Panc1 (cell line): ENCODE measurements around the gene FAM228B. TPM values are rescaled to one million over a fixed set of nuclear protein-coding genes. Genes with fewer than 3 reads are reported as not detected.

Experiments used
- ATAC-seq: fragments of 200-7000 bp; cut with Tn5 transposase; 2 replicates; pipeline ENCODE4 v1.9.1; 2020; ENCODE audit warnings: mild to moderate bottlenecking, moderate library complexity
- BruUV-seq: library from RNA; stranded (reverse); fragments of 400-500 nt; replicated peaks from 2 replicates; lab custom pipeline; 2021; lab: Mats Ljungman, UMichigan
- CTCF ChIA-PET: fragments of 300-600 bp; sonication (Branson Sonifier 250); formaldehyde crosslinking; loops from one replicate; lab custom pipeline; 2022; ENCODE audit warnings: antibody characterized with exemption; lab: Charles Lee
- POLR2A ChIA-PET: fragments of 300-600 bp; sonication (Branson Sonifier 250); formaldehyde crosslinking; loops from one replicate; lab custom pipeline; 2022; ENCODE audit warnings: antibody characterized with exemption; lab: Charles Lee
- DNase-seq: peaks from one replicate; pipeline ENCODE4 v3.0.0-alpha.2; 2010; ENCODE audit warnings: low read depth, low spot score
- H3K27ac ChIP-seq: 2 replicates; pipeline ENCODE4 v1.5.1; 2011; ENCODE audit warnings: mild to moderate bottlenecking, low read length, inconsistent platforms
- H3K27me3 ChIP-seq: fragments of 200-500 bp; sonication (Bioruptor generic); 2 replicates; pipeline ENCODE4 v1.6.0; 2014; ENCODE audit warnings: low read length, inconsistent platforms; ENCODE audit not compliant: control insufficient read depth, insufficient read depth
- H3K36me3 ChIP-seq: fragments of 200-500 bp; sonication (Bioruptor generic); 2 replicates; pipeline ENCODE4 v1.5.1; 2014; ENCODE audit warnings: inconsistent platforms, mild to moderate bottlenecking, low read length, moderate library complexity; ENCODE audit not compliant: control insufficient read depth, insufficient read depth
- H3K4me1 ChIP-seq: 2 replicates; pipeline ENCODE4 v1.5.1; 2011; ENCODE audit warnings: inconsistent platforms, mild to moderate bottlenecking, low read length, moderate library complexity; ENCODE audit not compliant: control insufficient read depth, insufficient read depth
- H3K4me3 ChIP-seq, 2 experiments: 2 replicates each; pipeline ENCODE4 v1.5.1; 2011 to 2012; ENCODE audit warnings: low read depth in 2 of 2, low read length in 2 of 2, mild to moderate bottlenecking in 2 of 2, inconsistent platforms in 1 of 2, moderate library complexity in 1 of 2
- H3K9me3 ChIP-seq: fragments of 200-500 bp; sonication (Bioruptor generic); 2 replicates; pipeline ENCODE4 v1.5.1; 2014; ENCODE audit warnings: low read depth, mild to moderate bottlenecking, inconsistent platforms, low read length, moderate library complexity; ENCODE audit not compliant: control insufficient read depth, insufficient read depth
- POLR2AphosphoS5 ChIP-seq: IDR thresholded peaks from 2 replicates; pipeline ENCODE4 v1.6.1; 2012; ENCODE audit warnings: mild to moderate bottlenecking, low read depth, low read length, moderate library complexity
- REST ChIP-seq, 2 experiments: IDR thresholded peaks; 2 replicates each; pipeline ENCODE4 v1.6.1; 2011 to 2012; ENCODE audit warnings: low read depth in 2 of 2, control low read depth in 1 of 2, low read length in 1 of 2, mild to moderate bottlenecking in 1 of 2, moderate library complexity in 1 of 2; ENCODE audit not compliant: insufficient read depth in 1 of 2
- SIN3A ChIP-seq: IDR thresholded peaks from 2 replicates; pipeline ENCODE4 v1.6.1; 2012; ENCODE audit warnings: low read depth, mild to moderate bottlenecking, low read length, moderate library complexity, borderline replicate concordance; ENCODE audit not compliant: insufficient read depth
- TCF7L2 ChIP-seq: IDR thresholded peaks from 2 replicates; pipeline ENCODE4 v1.6.1; 2011; ENCODE audit warnings: mild to moderate bottlenecking, low read depth, low read length, inconsistent platforms
- in situ Hi-C: cut with HindIII; loops from 2 replicates; pipeline ENCODE4 v1.10.0; 2016; ENCODE audit warnings: low sequenced_read_pairs, low pct_unique_long_range_greater_than_20kb
- intact Hi-C: fragments of 100-400 bp; cut with micrococcal nuclease; formaldehyde crosslinking; loops from one replicate; pipeline ENCODE4 v1.10.0; 2022; ENCODE audit not compliant: unreplicated experiment
- total RNA-seq: library from RNA; stranded (reverse); gene quantifications from one replicate; pipeline ENCODE4 v1.2.1, GENCODE V29; 2021; ENCODE audit not compliant: unreplicated experiment
- TF ChIP-seq, protein P1 (sequence below): fragments of 450-650 bp; IDR thresholded peaks from 2 replicates; pipeline ENCODE4 v1.5.1; 2017; ENCODE audit warnings: mild to moderate bottlenecking

The FAM228B gene
- total RNA-seq, 1 experiment from 2014 or later: 23.0 TPM

- H3K4me1 ChIP-seq: peaks cover 13% of the 10 kb centered on the region; the same call in 1 of the 2 replicates
- intact Hi-C loops: no loop called here
- ATAC-seq: peak; percentile 60
- peaks cover 16% of the 10 kb centered on the region for H3K36me3 ChIP-seq
- POLR2A ChIA-PET: interaction anchor here (0.5 to 1.0 kb wide), 4 partner anchors 14 to 180 kb away, joined by 3 to 6 read pairs (median 3); no protein-coding TSS in a partner anchor
- no peaks in the 10 kb centered on the region for H3K27me3 ChIP-seq
- no TSS peak for BruUV-seq
- DNase-seq: no peak
- H3K9me3 ChIP-seq: no peaks in the 10 kb centered on the region
- TF ChIP-seq TCF7L2: no peak
- peak; percentile 46; the same call in 1 of the 2 replicates for TF ChIP-seq POLR2AphosphoS5
- TF ChIP-seq, protein P1, sequence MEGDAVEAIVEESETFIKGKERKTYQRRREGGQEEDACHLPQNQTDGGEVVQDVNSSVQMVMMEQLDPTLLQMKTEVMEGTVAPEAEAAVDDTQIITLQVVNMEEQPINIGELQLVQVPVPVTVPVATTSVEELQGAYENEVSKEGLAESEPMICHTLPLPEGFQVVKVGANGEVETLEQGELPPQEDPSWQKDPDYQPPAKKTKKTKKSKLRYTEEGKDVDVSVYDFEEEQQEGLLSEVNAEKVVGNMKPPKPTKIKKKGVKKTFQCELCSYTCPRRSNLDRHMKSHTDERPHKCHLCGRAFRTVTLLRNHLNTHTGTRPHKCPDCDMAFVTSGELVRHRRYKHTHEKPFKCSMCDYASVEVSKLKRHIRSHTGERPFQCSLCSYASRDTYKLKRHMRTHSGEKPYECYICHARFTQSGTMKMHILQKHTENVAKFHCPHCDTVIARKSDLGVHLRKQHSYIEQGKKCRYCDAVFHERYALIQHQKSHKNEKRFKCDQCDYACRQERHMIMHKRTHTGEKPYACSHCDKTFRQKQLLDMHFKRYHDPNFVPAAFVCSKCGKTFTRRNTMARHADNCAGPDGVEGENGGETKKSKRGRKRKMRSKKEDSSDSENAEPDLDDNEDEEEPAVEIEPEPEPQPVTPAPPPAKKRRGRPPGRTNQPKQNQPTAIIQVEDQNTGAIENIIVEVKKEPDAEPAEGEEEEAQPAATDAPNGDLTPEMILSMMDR: no peak
- TF ChIP-seq SIN3A: peak; percentile 54; the same call in 1 of the 2 replicates
- TF ChIP-seq REST (IDR thresholded peaks at IDR 0.05; ENCODE audit: insufficient read depth in 1 of 2, low read depth in 2 of 2, low read length in 1 of 2): no peak
- H3K27ac ChIP-seq: peak overlapping the region; percentile 83
- H3K4me3 ChIP-seq: peak overlapping the region; percentile 96 to 97
- in situ Hi-C loops: no loop called here
- CTCF ChIA-PET: interaction anchor here (0.5 to 1.9 kb wide), 3 partner anchors 150 to 252 kb away, joined by 4 to 6 read pairs (median 5); partner anchors contain the start of gene ATAD2B
Observed at GRCh38 chr2:24076849-24077534, 46.3 kb upstream of the FAM228B start.

- Histone ChIP-seq H3K4me3 (peak overlapping the region; percentile 96 to 97), H3K36me3 (peaks cover 16% of the 10 kb centered on the region), H3K27ac (peak overlapping the region; percentile 83), H3K27me3 (no peaks in the 10 kb centered on the region), H3K4me1 (peaks cover 13% of the 10 kb centered on the region; the same call in 1 of the 2 replicates), H3K9me3 (no peaks in the 10 kb centered on the region)
- intact Hi-C loops (no loop called here), in situ Hi-C loops (no loop called here)
- POLR2A ChIA-PET: no interaction called here
- CTCF ChIA-PET: interaction anchor here (0.6 kb wide), 1 partner anchor 245 kb away, joined by 5 read pairs; no protein-coding TSS in a partner anchor
- TF ChIP-seq POLR2AphosphoS5 (no peak), SIN3A (no peak), TCF7L2 (no peak), REST (IDR thresholded peaks at IDR 0.05; ENCODE audit: insufficient read depth in 1 of 2, low read depth in 2 of 2, low read length in 1 of 2) (no peak)
- TF ChIP-seq, protein P1: no peak
- DNase-seq (no peak), ATAC-seq (no peak)
- no TSS peak for BruUV-seq
Observed at GRCh38 chr2:24077535-24077877, 45.8 kb upstream of the FAM228B start.
